ENCODE results near the gene ATP5PO.

Gene ATP5PO

DNA sequence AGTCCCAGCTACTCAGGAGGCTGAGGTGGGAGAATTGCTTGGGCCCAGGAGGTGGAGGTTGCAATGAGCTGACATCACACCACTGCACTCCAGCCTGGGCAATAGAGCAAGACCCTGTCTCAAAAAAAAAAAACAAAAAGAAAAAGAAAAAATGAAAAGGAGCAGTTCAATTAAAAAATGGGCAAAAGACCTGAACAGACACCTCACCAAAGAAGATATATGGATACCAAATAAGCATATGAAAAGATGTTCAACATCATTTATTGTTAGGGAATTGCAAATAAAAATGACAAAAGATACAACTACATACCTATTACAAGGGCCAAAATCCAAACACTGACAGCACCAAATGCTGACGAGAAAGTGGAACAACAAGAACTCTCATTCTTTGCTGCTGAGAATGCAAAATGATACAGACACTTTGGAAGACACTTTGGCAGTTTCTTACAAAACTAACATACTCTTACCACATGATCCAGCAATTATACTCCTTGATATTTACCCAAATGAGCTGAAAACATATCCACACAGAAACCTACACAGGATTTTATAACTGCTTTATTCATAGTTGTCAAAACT is 28.7 kb upstream of the ATP5PO start:
- DNase-seq (ENCODE audit: low read depth, low spot score) = no peak
- Histone ChIP-seq H3K4me3 (no peak overlapping the region), H3K9ac (ENCODE audit: insufficient read length) (no peak overlapping the region), H3K36me3 (ENCODE audit: insufficient read depth, low read length) (peaks cover 7% of the 10 kb centered on the region), H3K9me3 (ENCODE audit: low read depth, low read length) (no peaks in the 10 kb centered on the region; the same call in 1 of the 2 replicates), H3K27ac (no peak overlapping the region)
- TF ChIP-seq EZH2 (IDR thresholded peaks at IDR 0.05) (no peak), POLR2AphosphoS5 (IDR thresholded peaks at IDR 0.05; ENCODE audit: borderline replicate concordance, low read depth, low read length) (no peak), FOXP2 (optimal IDR thresholded peaks at IDR 0.05; ENCODE audit: control extremely low read depth, extremely low read length, insufficient read depth) (no peak)

DNA sequence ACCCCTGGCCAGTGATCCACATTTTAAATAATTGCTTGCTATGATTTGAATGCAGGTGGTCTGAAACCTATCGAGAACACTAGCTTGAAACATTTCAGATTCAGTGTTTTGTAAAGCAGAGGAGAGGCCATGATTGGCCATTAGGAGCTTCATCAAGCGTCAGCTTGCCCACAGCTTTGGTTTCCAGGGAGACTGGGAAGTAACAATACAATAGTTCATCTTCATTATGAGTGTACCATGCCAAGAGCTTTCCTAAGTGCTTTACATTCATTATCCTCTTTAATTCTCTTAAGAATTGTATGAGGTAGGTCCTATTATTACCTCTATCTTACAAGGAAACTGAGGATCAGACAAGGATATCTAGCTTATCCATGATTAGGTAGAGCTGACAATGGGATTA is 27.7 kb upstream of the ATP5PO start:
- no peak for DNase-seq (ENCODE audit: low read depth, low spot score)
- no peak overlapping the region for H3K4me3 ChIP-seq
- no peaks in the 10 kb centered on the region; the same call in 1 of the 2 replicates for H3K9me3 ChIP-seq (ENCODE audit: low read depth, low read length)
- TF ChIP-seq POLR2AphosphoS5 (IDR thresholded peaks at IDR 0.05; ENCODE audit: borderline replicate concordance, low read depth, low read length) (no peak), FOXP2 (optimal IDR thresholded peaks at IDR 0.05; ENCODE audit: control extremely low read depth, extremely low read length, insufficient read depth) (no peak), EZH2 (IDR thresholded peaks at IDR 0.05) (no peak)
- H3K9ac ChIP-seq (ENCODE audit: insufficient read length) = no peak overlapping the region
- no peak overlapping the region for H3K27ac ChIP-seq
- peaks cover 7% of the 10 kb centered on the region for H3K36me3 ChIP-seq (ENCODE audit: insufficient read depth, low read length)

DNA sequence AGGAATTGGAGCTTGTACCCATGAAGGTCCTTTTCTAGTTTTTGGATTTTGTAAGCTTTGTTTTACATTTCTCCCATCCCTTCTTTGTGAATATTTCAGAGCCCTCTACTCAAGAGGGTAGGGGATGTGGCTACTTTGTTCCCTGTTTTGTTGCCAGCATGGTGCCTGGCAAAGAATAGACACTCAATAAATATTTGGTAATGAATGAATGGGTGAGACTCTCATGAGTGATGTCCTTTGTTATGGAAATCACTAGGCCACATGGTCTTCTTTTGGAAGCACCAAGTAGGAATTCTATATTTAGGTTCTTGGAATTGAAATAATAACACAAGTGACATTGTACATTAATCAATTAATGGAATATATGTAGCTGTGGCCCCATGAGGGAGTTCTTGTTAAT is 26.8 kb upstream of the ATP5PO start:
- Histone ChIP-seq H3K9me3 (ENCODE audit: low read depth, low read length) (no peaks in the 10 kb centered on the region; the same call in 1 of the 2 replicates), H3K4me3 (no peak overlapping the region), H3K9ac (ENCODE audit: insufficient read length) (no peak overlapping the region), H3K27ac (no peak overlapping the region), H3K36me3 (ENCODE audit: insufficient read depth, low read length) (peaks cover 7% of the 10 kb centered on the region)
- TF ChIP-seq EZH2 (IDR thresholded peaks at IDR 0.05) (no peak), POLR2AphosphoS5 (IDR thresholded peaks at IDR 0.05; ENCODE audit: borderline replicate concordance, low read depth, low read length) (no peak), FOXP2 (optimal IDR thresholded peaks at IDR 0.05; ENCODE audit: control extremely low read depth, extremely low read length, insufficient read depth) (no peak)
- no peak for DNase-seq (ENCODE audit: low read depth, low spot score)

DNA sequence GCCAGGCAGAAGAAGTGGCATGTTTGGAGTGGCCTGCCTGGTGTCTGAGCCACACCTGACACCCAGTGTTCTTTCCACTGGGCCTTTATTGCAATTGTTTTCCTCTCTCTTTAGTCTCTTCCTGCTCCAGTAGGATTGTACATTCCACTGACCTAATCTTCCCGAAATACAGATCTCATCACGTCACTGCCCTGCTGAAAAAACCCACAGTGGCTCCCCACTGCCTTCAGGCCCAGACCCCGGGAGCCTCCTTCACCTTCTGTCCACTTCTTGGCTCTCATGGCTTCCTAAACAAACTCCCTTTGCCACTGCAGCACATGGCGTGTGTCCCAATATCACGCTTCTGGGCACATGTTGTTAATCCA is 25.3 kb upstream of the ATP5PO start:
- Histone ChIP-seq H3K36me3 (ENCODE audit: insufficient read depth, low read length) (peaks cover 7% of the 10 kb centered on the region), H3K4me3 (no peak overlapping the region), H3K9me3 (ENCODE audit: low read depth, low read length) (no peaks in the 10 kb centered on the region; the same call in 1 of the 2 replicates), H3K9ac (ENCODE audit: insufficient read length) (no peak overlapping the region), H3K27ac (no peak overlapping the region)
- no peak for DNase-seq (ENCODE audit: low read depth, low spot score)
- no peak for TF ChIP-seq EZH2 (IDR thresholded peaks at IDR 0.05)
- no peak for TF ChIP-seq FOXP2 (optimal IDR thresholded peaks at IDR 0.05; ENCODE audit: control extremely low read depth, extremely low read length, insufficient read depth)
- TF ChIP-seq POLR2AphosphoS5 (IDR thresholded peaks at IDR 0.05; ENCODE audit: borderline replicate concordance, low read depth, low read length) = no peak

DNA sequence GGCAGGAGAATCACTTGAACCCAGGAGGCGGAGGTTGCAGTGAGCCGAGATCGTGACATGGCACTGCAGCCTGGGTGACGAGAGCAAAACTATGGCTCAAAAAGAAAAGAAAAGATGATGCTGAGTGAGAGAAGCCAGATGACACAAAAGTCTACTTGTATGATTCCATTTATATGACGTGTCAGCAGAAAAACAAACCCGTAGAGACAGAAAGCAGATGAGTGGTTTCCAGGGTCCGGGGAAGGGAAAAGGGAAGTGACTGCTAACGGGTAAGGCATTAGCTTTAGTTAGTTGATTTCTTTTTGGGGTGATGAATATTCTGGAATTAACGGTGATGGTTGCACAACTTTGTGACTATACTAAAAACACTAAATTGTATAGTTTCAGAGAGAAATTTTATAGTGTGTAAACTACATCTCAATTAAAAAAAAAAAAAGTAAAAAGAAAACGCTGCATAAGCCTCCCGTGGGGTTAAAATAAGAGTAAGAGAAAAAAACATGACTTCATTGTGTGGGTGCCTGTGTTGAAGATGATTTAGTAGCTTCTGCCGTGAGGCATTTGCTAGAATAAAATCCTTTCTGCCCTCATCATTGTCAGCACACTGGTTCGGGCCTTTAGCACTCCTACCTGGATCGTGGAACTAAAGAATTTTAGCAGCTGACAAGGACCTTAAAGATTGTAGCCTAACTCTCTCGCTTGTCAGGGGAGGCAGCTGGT is 24.7 kb upstream of the ATP5PO start:
- DNase-seq (ENCODE audit: low read depth, low spot score) = no peak
- H3K36me3 ChIP-seq (ENCODE audit: insufficient read depth, low read length) = peaks cover 7% of the 10 kb centered on the region
- no peaks in the 10 kb centered on the region; the same call in 1 of the 2 replicates for H3K9me3 ChIP-seq (ENCODE audit: low read depth, low read length)
- H3K9ac ChIP-seq (ENCODE audit: insufficient read length) = no peak overlapping the region
- no peak overlapping the region for H3K27ac ChIP-seq
- no peak overlapping the region for H3K4me3 ChIP-seq
- TF ChIP-seq EZH2 (IDR thresholded peaks at IDR 0.05) (no peak), POLR2AphosphoS5 (IDR thresholded peaks at IDR 0.05; ENCODE audit: borderline replicate concordance, low read depth, low read length) (no peak), FOXP2 (optimal IDR thresholded peaks at IDR 0.05; ENCODE audit: control extremely low read depth, extremely low read length, insufficient read depth) (no peak)

DNA sequence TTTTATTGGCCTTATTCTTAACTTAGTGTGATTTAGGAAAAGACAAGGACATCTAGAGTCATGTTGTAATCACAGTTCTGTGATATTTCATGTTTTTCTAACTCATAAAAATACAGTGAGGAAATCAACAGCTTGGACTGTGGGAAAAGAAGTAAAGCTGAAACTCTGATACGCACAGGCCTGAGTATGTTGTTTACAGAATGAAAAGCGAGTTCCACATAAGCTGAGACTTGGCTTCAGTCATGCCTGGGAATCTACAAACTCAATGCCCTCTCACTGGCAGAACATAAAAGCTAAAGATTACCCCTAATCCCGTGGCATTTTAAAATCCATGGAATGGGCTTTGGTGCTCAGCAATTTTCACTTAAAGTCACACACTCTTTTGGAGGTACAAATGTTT is 23.6 kb upstream of the ATP5PO start:
- no peak overlapping the region for H3K4me3 ChIP-seq
- H3K36me3 ChIP-seq (ENCODE audit: insufficient read depth, low read length) = peaks cover 7% of the 10 kb centered on the region; the same call in 1 of the 2 replicates
- no peak overlapping the region for H3K9ac ChIP-seq (ENCODE audit: insufficient read length)
- no peak overlapping the region for H3K27ac ChIP-seq
- no peak for TF ChIP-seq EZH2 (IDR thresholded peaks at IDR 0.05)
- no peak for TF ChIP-seq FOXP2 (optimal IDR thresholded peaks at IDR 0.05; ENCODE audit: control extremely low read depth, extremely low read length, insufficient read depth)
- TF ChIP-seq POLR2AphosphoS5 (IDR thresholded peaks at IDR 0.05; ENCODE audit: borderline replicate concordance, low read depth, low read length) = no peak
- DNase-seq (ENCODE audit: low read depth, low spot score) = no peak
- no peaks in the 10 kb centered on the region for H3K9me3 ChIP-seq (ENCODE audit: low read depth, low read length)

DNA sequence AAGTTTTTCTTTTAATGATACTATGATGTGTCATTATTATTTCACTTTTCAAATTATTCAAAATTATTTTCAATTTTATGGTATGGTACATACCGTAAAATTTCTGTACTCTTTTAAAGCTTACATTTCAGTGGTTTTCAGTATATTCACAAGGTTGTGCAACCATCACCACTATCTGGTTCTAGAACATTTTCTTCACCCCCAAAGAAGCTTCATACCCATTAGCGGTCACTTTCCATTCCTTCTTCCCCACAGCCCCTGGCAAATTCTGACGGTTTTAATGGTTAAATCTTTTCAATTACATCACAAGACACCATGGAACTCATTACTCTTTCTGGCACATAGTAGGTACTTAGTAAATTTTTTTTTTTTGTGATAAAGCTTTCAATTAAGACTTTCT is 22.8 kb upstream of the ATP5PO start:
- Histone ChIP-seq H3K36me3 (ENCODE audit: insufficient read depth, low read length) (peaks cover 4% of the 10 kb centered on the region; the same call in 1 of the 2 replicates), H3K27ac (no peak overlapping the region), H3K9ac (ENCODE audit: insufficient read length) (no peak overlapping the region), H3K4me3 (no peak overlapping the region), H3K9me3 (ENCODE audit: low read depth, low read length) (no peaks in the 10 kb centered on the region)
- DNase-seq (ENCODE audit: low read depth, low spot score) = no peak
- TF ChIP-seq EZH2 (IDR thresholded peaks at IDR 0.05) (no peak), FOXP2 (optimal IDR thresholded peaks at IDR 0.05; ENCODE audit: control extremely low read depth, extremely low read length, insufficient read depth) (no peak), POLR2AphosphoS5 (IDR thresholded peaks at IDR 0.05; ENCODE audit: borderline replicate concordance, low read depth, low read length) (no peak)

DNA sequence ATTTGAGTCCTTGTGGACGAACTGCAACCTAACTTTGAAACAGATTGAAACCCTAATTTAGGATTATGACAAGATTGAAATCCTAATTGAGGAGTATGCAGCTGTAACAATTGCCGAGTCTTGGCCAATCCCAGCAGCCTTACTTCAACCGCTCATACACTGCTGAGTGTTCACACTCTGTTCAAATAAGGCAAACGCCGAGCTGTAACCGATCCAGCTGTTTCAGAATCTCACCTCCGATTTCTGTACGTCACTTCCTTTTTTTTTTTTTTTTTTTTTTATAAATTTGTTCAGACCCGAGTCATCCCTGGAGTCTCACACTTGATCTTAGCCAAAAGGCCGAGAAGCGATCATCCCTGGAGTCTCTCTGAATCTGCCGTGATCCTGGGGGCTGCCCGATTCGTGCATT is 22.3 kb upstream of the ATP5PO start:
- no peak overlapping the region for H3K4me3 ChIP-seq
- H3K9me3 ChIP-seq (ENCODE audit: low read depth, low read length) = no peaks in the 10 kb centered on the region
- no peak for TF ChIP-seq FOXP2 (optimal IDR thresholded peaks at IDR 0.05; ENCODE audit: control extremely low read depth, extremely low read length, insufficient read depth)
- no peak overlapping the region for H3K27ac ChIP-seq
- peaks cover 3% of the 10 kb centered on the region; the same call in 1 of the 2 replicates for H3K36me3 ChIP-seq (ENCODE audit: insufficient read depth, low read length)
- no peak overlapping the region for H3K9ac ChIP-seq (ENCODE audit: insufficient read length)
- DNase-seq (ENCODE audit: low read depth, low spot score) = no peak
